Neural cell (in vitro differentiated cells): ENCODE data around the gene GRSF1. TPM values are rescaled to one million over a fixed set of nuclear protein-coding genes. Genes with fewer than 3 reads are reported as not detected.

Experiments
- H2AFZ ChIP-seq: fragments of 200-600, 300-800 bp; sonication (generic), shearing (Covaris generic); 2 replicates; pipeline ENCODE4 v1.6.0; 2014; ENCODE audit warnings: low read depth, mild to moderate bottlenecking, antibody characterized with exemption, low read length, moderate library complexity
- H3F3A ChIP-seq: fragments of 200-600 bp; shearing (Covaris generic); 2 replicates; pipeline ENCODE4 v1.6.1; 2016; ENCODE audit warnings: mild to moderate bottlenecking, moderate library complexity, mixed read lengths, antibody characterized with exemption, low read length; ENCODE audit not compliant: insufficient read depth, poor library complexity, severe bottlenecking
- H3K27ac ChIP-seq: fragments of 200-600, 300-800 bp; sonication (generic), shearing (Covaris generic); 2 replicates; pipeline ENCODE4 v1.5.1; 2014; ENCODE audit warnings: mild to moderate bottlenecking, low read length, moderate library complexity
- H3K27me3 ChIP-seq: fragments of 300-800, 200-600 bp; sonication (generic), shearing (Covaris generic); 2 replicates; pipeline ENCODE4 v1.6.0; 2014; ENCODE audit warnings: mild to moderate bottlenecking, low read depth, low read length, moderate library complexity; ENCODE audit not compliant: insufficient read depth
- H3K36me3 ChIP-seq: fragments of 300-800, 200-600 bp; sonication (generic), shearing (Covaris generic); 2 replicates; pipeline ENCODE4 v1.5.1; 2014; ENCODE audit warnings: mild to moderate bottlenecking, antibody characterized with exemption, low read length, moderate library complexity; ENCODE audit not compliant: insufficient read depth
- H3K4me2 ChIP-seq: fragments of 300-800, 200-600 bp; sonication (generic), shearing (Covaris generic); 2 replicates; pipeline ENCODE4 v1.6.0; 2014; ENCODE audit warnings: mild to moderate bottlenecking, low read length
- H3K4me3 ChIP-seq: fragments of 300-800, 200-600 bp; sonication (generic), shearing (Covaris generic); 2 replicates; pipeline ENCODE4 v1.5.1; 2014; ENCODE audit warnings: mild to moderate bottlenecking, low read length, moderate library complexity
- H3K79me2 ChIP-seq: fragments of 200-600 bp; shearing (Covaris generic); replicated peaks from 2 replicates; pipeline ENCODE4 v1.6.0; 2014; ENCODE audit warnings: mild to moderate bottlenecking, low read length, moderate library complexity; ENCODE audit not compliant: insufficient read depth
- H3K9ac ChIP-seq: fragments of 300-800, 200-600 bp; sonication (generic), shearing (Covaris generic); 2 replicates; pipeline ENCODE4 v1.6.1; 2016; ENCODE audit warnings: mild to moderate bottlenecking, low read length, mixed read lengths
- H3K9me2 ChIP-seq: fragments of 200-600 bp; shearing (Covaris generic); 2 replicates; pipeline ENCODE4 v1.6.1; 2016; ENCODE audit warnings: mild to moderate bottlenecking, low read length, mixed read lengths; ENCODE audit not compliant: insufficient read depth
- H3K9me3 ChIP-seq: fragments of 200-600, 300-800 bp; sonication (generic), shearing (Covaris generic); 2 replicates; pipeline ENCODE4 v1.6.1; 2016; ENCODE audit warnings: mild to moderate bottlenecking, mixed run types, low read length, moderate library complexity, mixed read lengths
- H4K20me1 ChIP-seq: fragments of 200-600 bp; shearing (Covaris generic); 2 replicates; pipeline ENCODE4 v1.6.1; 2016; ENCODE audit warnings: mild to moderate bottlenecking, mixed run types; ENCODE audit not compliant: insufficient read depth
- EP300 ChIP-seq: fragments of 450-650 bp; conservative IDR thresholded peaks from 2 replicates; pipeline ENCODE4 v1.6.1; 2014; ENCODE audit warnings: antibody characterized with exemption, mild to moderate bottlenecking, moderate library complexity; ENCODE audit not compliant: poor library complexity, severe bottlenecking
- EZH2 ChIP-seq: fragments of 200-600, 300-800 bp; shearing (Covaris generic), sonication (generic); IDR thresholded peaks from 2 replicates; pipeline ENCODE4 v1.6.1; 2014; ENCODE audit warnings: antibody characterized with exemption, low read length, borderline replicate concordance, mild to moderate bottlenecking; ENCODE audit not compliant: insufficient read depth, poor library complexity, severe bottlenecking
- MXI1 ChIP-seq: fragments of 450-650 bp; conservative IDR thresholded peaks from 2 replicates; pipeline ENCODE4 v1.6.1; 2014; ENCODE audit warnings: antibody characterized with exemption, mild to moderate bottlenecking; ENCODE audit not compliant: poor library complexity, severe bottlenecking
- POLR2AphosphoS5 ChIP-seq: IDR thresholded peaks from 2 replicates; pipeline ENCODE4 v1.6.1; 2012
- RAD21 ChIP-seq: fragments of 450-650 bp; conservative IDR thresholded peaks from 2 replicates; pipeline ENCODE4 v1.6.1; 2014; ENCODE audit warnings: antibody characterized with exemption, mild to moderate bottlenecking, moderate library complexity
- SMC3 ChIP-seq: fragments of 450-650 bp; conservative IDR thresholded peaks from 2 replicates; pipeline ENCODE4 v1.6.1; 2014; ENCODE audit warnings: antibody characterized with exemption, mild to moderate bottlenecking, moderate library complexity; ENCODE audit not compliant: poor library complexity
- TAF1 ChIP-seq: IDR thresholded peaks from 2 replicates; pipeline ENCODE4 v1.6.1; 2012; ENCODE audit warnings: low read depth
- polyA plus RNA-seq: library from polyadenylated mRNA; depleted of rRNA; stranded (reverse); fragments of >200 nt; gene quantifications from 2 replicates; pipeline ENCODE4 v1.2.3, GENCODE V29; 2014
- TF ChIP-seq, protein P1 (sequence below): fragments of 450-650 bp; IDR thresholded peaks from 2 replicates; pipeline ENCODE4 v1.5.1; 2014; ENCODE audit warnings: antibody characterized with exemption, mild to moderate bottlenecking, moderate library complexity; ENCODE audit not compliant: poor library complexity, severe bottlenecking
- TF ChIP-seq, protein P2 (sequence below): IDR thresholded peaks from 2 replicates; pipeline ENCODE4 v1.6.1; 2012; ENCODE audit warnings: borderline replicate concordance

Gene GRSF1
- polyA plus RNA-seq, 1 donor from 2014 or later = 85.5 TPM

DNA sequence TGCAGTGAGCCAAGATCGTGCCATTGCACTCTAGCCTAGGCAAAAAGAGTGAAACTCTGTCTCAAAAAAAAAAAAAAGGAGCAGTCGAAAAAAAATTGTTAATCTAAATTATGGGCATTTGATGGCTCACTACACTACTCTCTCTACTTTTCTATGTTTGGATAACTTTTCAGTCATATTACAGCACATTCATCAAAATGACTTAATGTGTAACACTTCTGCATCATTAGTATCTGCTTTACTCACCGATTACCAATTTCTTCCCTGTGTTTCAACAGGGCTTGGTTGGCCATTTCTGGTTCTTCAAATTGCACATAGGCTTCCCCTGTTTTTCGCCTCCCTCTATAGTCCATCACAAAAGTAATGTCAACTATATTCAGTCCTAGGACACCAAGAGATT lies 8.4 kb downstream of the GRSF1 start:
- Histone ChIP-seq H3K4me3 (no peak overlapping the region), H3K27me3 (no peaks in the 10 kb centered on the region), H3K4me2 (no peak overlapping the region), H3K79me2 (peaks cover 16% of the 10 kb centered on the region), H3K9me2 (no peaks in the 10 kb centered on the region), H2AFZ (no peak overlapping the region), H3K36me3 (no peaks in the 10 kb centered on the region), H3K27ac (no peak overlapping the region), H3F3A (no peaks in the 10 kb centered on the region), H3K9me3 (no peaks in the 10 kb centered on the region), H3K9ac (no peak overlapping the region), H4K20me1 (no peaks in the 10 kb centered on the region)
- no peak for TF ChIP-seq MXI1
- TF ChIP-seq RAD21 = no peak

DNA sequence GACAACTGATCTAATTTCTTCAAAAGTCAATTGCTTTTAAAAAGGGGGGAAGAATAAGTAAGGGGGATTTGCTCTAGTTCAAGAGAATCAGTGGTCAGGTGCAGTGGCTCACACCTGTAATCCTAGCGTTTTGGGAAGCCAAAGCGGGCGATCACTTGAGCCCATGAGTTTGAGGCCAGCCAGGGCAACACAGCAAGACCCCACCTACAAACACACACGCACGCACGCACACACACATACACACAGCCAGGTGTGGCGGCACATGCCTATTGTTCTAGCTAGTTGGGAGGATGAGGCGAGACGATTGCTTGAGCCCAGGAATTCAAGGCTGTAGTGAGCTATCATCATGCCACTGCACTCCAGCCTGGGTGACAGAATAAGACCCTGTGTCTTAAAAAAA lies 9.6 kb downstream of the GRSF1 start:
- no peak overlapping the region for H3K27ac ChIP-seq
- no peak overlapping the region for H3K4me2 ChIP-seq
- H3K9ac ChIP-seq = no peak overlapping the region
- TF ChIP-seq SMC3 (no peak), EP300 (no peak), TAF1 (no peak), EZH2 (no peak), MXI1 (no peak), RAD21 (no peak), POLR2AphosphoS5 (no peak)
- TF ChIP-seq, protein P1, sequence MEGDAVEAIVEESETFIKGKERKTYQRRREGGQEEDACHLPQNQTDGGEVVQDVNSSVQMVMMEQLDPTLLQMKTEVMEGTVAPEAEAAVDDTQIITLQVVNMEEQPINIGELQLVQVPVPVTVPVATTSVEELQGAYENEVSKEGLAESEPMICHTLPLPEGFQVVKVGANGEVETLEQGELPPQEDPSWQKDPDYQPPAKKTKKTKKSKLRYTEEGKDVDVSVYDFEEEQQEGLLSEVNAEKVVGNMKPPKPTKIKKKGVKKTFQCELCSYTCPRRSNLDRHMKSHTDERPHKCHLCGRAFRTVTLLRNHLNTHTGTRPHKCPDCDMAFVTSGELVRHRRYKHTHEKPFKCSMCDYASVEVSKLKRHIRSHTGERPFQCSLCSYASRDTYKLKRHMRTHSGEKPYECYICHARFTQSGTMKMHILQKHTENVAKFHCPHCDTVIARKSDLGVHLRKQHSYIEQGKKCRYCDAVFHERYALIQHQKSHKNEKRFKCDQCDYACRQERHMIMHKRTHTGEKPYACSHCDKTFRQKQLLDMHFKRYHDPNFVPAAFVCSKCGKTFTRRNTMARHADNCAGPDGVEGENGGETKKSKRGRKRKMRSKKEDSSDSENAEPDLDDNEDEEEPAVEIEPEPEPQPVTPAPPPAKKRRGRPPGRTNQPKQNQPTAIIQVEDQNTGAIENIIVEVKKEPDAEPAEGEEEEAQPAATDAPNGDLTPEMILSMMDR = no peak
- TF ChIP-seq, protein P2, sequence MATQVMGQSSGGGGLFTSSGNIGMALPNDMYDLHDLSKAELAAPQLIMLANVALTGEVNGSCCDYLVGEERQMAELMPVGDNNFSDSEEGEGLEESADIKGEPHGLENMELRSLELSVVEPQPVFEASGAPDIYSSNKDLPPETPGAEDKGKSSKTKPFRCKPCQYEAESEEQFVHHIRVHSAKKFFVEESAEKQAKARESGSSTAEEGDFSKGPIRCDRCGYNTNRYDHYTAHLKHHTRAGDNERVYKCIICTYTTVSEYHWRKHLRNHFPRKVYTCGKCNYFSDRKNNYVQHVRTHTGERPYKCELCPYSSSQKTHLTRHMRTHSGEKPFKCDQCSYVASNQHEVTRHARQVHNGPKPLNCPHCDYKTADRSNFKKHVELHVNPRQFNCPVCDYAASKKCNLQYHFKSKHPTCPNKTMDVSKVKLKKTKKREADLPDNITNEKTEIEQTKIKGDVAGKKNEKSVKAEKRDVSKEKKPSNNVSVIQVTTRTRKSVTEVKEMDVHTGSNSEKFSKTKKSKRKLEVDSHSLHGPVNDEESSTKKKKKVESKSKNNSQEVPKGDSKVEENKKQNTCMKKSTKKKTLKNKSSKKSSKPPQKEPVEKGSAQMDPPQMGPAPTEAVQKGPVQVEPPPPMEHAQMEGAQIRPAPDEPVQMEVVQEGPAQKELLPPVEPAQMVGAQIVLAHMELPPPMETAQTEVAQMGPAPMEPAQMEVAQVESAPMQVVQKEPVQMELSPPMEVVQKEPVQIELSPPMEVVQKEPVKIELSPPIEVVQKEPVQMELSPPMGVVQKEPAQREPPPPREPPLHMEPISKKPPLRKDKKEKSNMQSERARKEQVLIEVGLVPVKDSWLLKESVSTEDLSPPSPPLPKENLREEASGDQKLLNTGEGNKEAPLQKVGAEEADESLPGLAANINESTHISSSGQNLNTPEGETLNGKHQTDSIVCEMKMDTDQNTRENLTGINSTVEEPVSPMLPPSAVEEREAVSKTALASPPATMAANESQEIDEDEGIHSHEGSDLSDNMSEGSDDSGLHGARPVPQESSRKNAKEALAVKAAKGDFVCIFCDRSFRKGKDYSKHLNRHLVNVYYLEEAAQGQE = no peak
- no peak overlapping the region for H3K4me3 ChIP-seq
- H2AFZ ChIP-seq = no peak overlapping the region
- no peaks in the 10 kb centered on the region for H3K9me2 ChIP-seq
- H3K36me3 ChIP-seq = no peaks in the 10 kb centered on the region
- H3K9me3 ChIP-seq = no peaks in the 10 kb centered on the region
- no peaks in the 10 kb centered on the region for H4K20me1 ChIP-seq
- peaks cover 8% of the 10 kb centered on the region for H3K79me2 ChIP-seq
- H3K27me3 ChIP-seq = no peaks in the 10 kb centered on the region
- H3F3A ChIP-seq = no peaks in the 10 kb centered on the region

DNA sequence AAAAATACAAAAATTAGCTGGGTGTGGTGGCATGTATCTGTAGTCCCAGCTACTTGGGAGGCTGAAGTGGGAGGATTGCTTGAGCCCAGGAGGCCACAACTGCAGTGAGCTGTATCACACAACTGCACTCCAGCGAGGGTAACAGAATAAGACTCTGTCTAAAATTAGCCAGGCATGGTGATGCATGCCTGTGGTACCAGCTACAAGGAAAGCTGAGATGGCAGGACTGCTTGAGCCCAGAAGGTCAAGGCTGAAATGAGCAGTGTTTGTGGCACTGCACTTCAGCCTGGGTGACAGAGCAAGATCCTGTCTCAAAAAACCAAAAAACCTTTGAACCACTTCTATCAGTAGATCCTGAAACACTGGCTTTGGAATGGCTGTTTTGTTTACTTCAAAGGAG lies 10.2 kb downstream of the GRSF1 start:
- Histone ChIP-seq H4K20me1 (no peaks in the 10 kb centered on the region), H3K36me3 (no peaks in the 10 kb centered on the region), H3K9me2 (no peaks in the 10 kb centered on the region), H3K27ac (no peak overlapping the region), H3K9me3 (no peaks in the 10 kb centered on the region), H3K9ac (no peak overlapping the region), H3F3A (no peaks in the 10 kb centered on the region), H2AFZ (no peak overlapping the region), H3K79me2 (peaks cover 4% of the 10 kb centered on the region), H3K4me3 (no peak overlapping the region), H3K27me3 (no peaks in the 10 kb centered on the region), H3K4me2 (no peak overlapping the region)
- no peak for TF ChIP-seq EP300
- TF ChIP-seq RAD21 = no peak
- no peak for TF ChIP-seq SMC3
- no peak for TF ChIP-seq TAF1
- TF ChIP-seq, protein P2 = no peak
- TF ChIP-seq POLR2AphosphoS5 = no peak
- TF ChIP-seq EZH2 = no peak
